ENCODE data around the gene ERGIC3.

- TF ChIP-seq CTCF (IDR thresholded peaks at IDR 0.05; ENCODE audit: low read length): no peak
- TF ChIP-seq EZH2 (IDR thresholded peaks at IDR 0.05; ENCODE audit: borderline replicate concordance, low read length): no peak
Observed at GRCh38 chr20:35541783-35542662, at the start of gene ERGIC3.
